ENCODE measurements around the gene PRPH. TPM values are rescaled to one million over a fixed set of nuclear protein-coding genes. Genes with fewer than 3 reads are reported as not detected.
"Not testable (repeated sequence)": the region's sequence is repeated elsewhere in the genome, so short reads cannot be mapped to it uniquely, and the experiment has no call there.

Gene PRPH
- total RNA-seq = not detected
- long read RNA-seq = 0 reads

GRCh38 chr12:49295082-49295936 lies at the start of gene PRPH:
Gene PRPH, plus strand, starts transcription at chr12:49295147. Its CDS starts 54 bp downstream, at chr12:49295201.
- intact Hi-C loops (cut with DNase I) = no loop called here
- DNase-seq = no peak
- peak; percentile 38 for ATAC-seq (ENCODE audit: poor library complexity)

- ATAC-seq (ENCODE audit: poor library complexity) (no peak), DNase-seq (no peak)
- intact Hi-C loops (cut with DNase I) = no loop called here
Observed at GRCh38 chr12:49251357-49251756, 43.6 kb upstream of the PRPH start.

GRCh38 chr12:49253033-49253623 lies 41.8 kb upstream of the PRPH start:
- DNase-seq (no peak), ATAC-seq (ENCODE audit: poor library complexity) (no peak)
- intact Hi-C loops (cut with DNase I) = no loop called here

GRCh38 chr12:49255456-49255855 lies 39.5 kb upstream of the PRPH start:
- ATAC-seq (ENCODE audit: poor library complexity); DNase-seq; intact Hi-C loops (cut with DNase I): not testable (repeated sequence)

- ATAC-seq (ENCODE audit: poor library complexity) (no peak), DNase-seq (no peak)
- intact Hi-C loops (cut with DNase I) = no loop called here
Observed at GRCh38 chr12:49255857-49256637, 38.9 kb upstream of the PRPH start.

GRCh38 chr12:49257508-49258184 lies 37.3 kb upstream of the PRPH start:
- intact Hi-C loops (cut with DNase I); ATAC-seq (ENCODE audit: poor library complexity): not testable (repeated sequence)

GRCh38 chr12:49259452-49259851 lies 35.5 kb upstream of the PRPH start:
- ATAC-seq (ENCODE audit: poor library complexity) = no peak
- no peak for DNase-seq
- intact Hi-C loops (cut with DNase I) = no loop called here

More at GRCh38 chr12:49257508-49258184, 37.3 kb upstream of the PRPH start:
- not testable (repeated sequence) for DNase-seq

GRCh38 chr12:49260166-49260565 lies 34.8 kb upstream of the PRPH start:
- intact Hi-C loops (cut with DNase I) = no loop called here
- ATAC-seq (ENCODE audit: poor library complexity) (no peak), DNase-seq (no peak)

- ATAC-seq (ENCODE audit: poor library complexity) = no peak
- no peak for DNase-seq
- intact Hi-C loops (cut with DNase I) = no loop called here
Observed at GRCh38 chr12:49260571-49261363, 34.2 kb upstream of the PRPH start.

- DNase-seq (no peak), ATAC-seq (ENCODE audit: poor library complexity) (no peak)
- intact Hi-C loops (cut with DNase I) = no loop called here
Observed at GRCh38 chr12:49261721-49262120, 33.2 kb upstream of the PRPH start.

GRCh38 chr12:49263400-49263763 lies 31.6 kb upstream of the PRPH start:
- ATAC-seq (ENCODE audit: poor library complexity) (no peak), DNase-seq (no peak)
- intact Hi-C loops (cut with DNase I) = no loop called here

- intact Hi-C loops (cut with DNase I) = no loop called here
- peak; percentile 50 for ATAC-seq (ENCODE audit: poor library complexity)
- no peak for DNase-seq
Observed at GRCh38 chr12:49264466-49264872, 30.5 kb upstream of the PRPH start.

- DNase-seq (peak; percentile 95), ATAC-seq (ENCODE audit: poor library complexity) (peak; percentile 97)
- intact Hi-C loops (cut with DNase I) = no loop called here
Observed at GRCh38 chr12:49264873-49265792, 29.8 kb upstream of the PRPH start, which contains the start of gene TUBA1C. Gene TUBA1C, plus strand, starts transcription at chr12:49265082. Its CDS starts 100 bp downstream, at chr12:49265182.

GRCh38 chr12:49269191-49269590 lies 25.8 kb upstream of the PRPH start:
- ATAC-seq (ENCODE audit: poor library complexity); DNase-seq; intact Hi-C loops (cut with DNase I): not testable (repeated sequence)

- ATAC-seq (ENCODE audit: poor library complexity) (no peak), DNase-seq (no peak)
- intact Hi-C loops (cut with DNase I) = no loop called here
Observed at GRCh38 chr12:49272790-49273725, 21.9 kb upstream of the PRPH start.

Data from Right ventricle myocardium superior (tissue), 1 donor.